CD14-positive monocyte (primary cell): ENCODE measurements around the gene LAS1L. TPM values are rescaled to one million over a fixed set of nuclear protein-coding genes. Genes with fewer than 3 reads are reported as not detected.

Experiments
- DNase-seq, 3 donors: peaks; one replicate each; pipeline ENCODE4 v3.0.0-alpha.2; 2011 to 2022
- H2AFZ ChIP-seq: 2 replicates; pipeline ENCODE4 v1.6.0; 2012; ENCODE audit warnings: mild to moderate bottlenecking, low read depth, low read length, inconsistent platforms; ENCODE audit not compliant: insufficient read depth, poor library complexity, severe bottlenecking
- H3K27ac ChIP-seq, 2 donors: 1 replicate in 1 of 2; 2 replicates in 1 of 2; pipeline ENCODE4 v1.5.1; 2012 to 2013; ENCODE audit warnings: low read length in 2 of 2, control low read depth in 1 of 2, inconsistent platforms in 1 of 2, low read depth in 1 of 2, mild to moderate bottlenecking in 1 of 2
- H3K27me3 ChIP-seq, 2 donors: one replicate each; pipeline versions ENCODE4 v1.6.0 to v1.6.1; 2011 to 2013; ENCODE audit warnings: low read length in 2 of 2; ENCODE audit not compliant: control insufficient read depth in 2 of 2, insufficient read depth in 2 of 2
- H3K36me3 ChIP-seq, 2 donors: replicated peaks in 1 of 2; 1 replicate in 1 of 2; 2 replicates in 1 of 2; pipeline versions ENCODE4 v1.5.1 to v1.6.1; 2012 to 2013; ENCODE audit warnings: low read length in 2 of 2, control low read depth in 1 of 2, inconsistent platforms in 1 of 2, mild to moderate bottlenecking in 1 of 2; ENCODE audit not compliant: insufficient read depth in 2 of 2, control insufficient read depth in 1 of 2
- H3K4me1 ChIP-seq, 2 donors: 1 replicate in 1 of 2; 2 replicates in 1 of 2; pipeline versions ENCODE4 v1.5.1 to v1.6.1; 2012 to 2013; ENCODE audit warnings: low read length in 2 of 2, control low read depth in 1 of 2, inconsistent platforms in 1 of 2, mild to moderate bottlenecking in 1 of 2, moderate library complexity in 1 of 2; ENCODE audit not compliant: insufficient read depth in 2 of 2, control insufficient read depth in 1 of 2
- H3K4me2 ChIP-seq: replicated peaks from 2 replicates; pipeline ENCODE3; 2012; ENCODE audit warnings: low read length, moderate library complexity, mild to moderate bottlenecking; ENCODE audit not compliant: poor library complexity, severe bottlenecking; ENCODE audit errors: extremely low read depth
- H3K4me3 ChIP-seq, 3 experiments: fragments of 200-600 bp in 1 of 3; sonication (generic) in 1 of 3; replicated peaks in 1 of 3; 1 replicate in 2 of 3; 2 replicates in 1 of 3; pipeline ENCODE4 v1.5.1; 2011 to 2013; ENCODE audit warnings: low read length in 3 of 3, mild to moderate bottlenecking in 3 of 3, control low read depth in 2 of 3, low read depth in 2 of 3, inconsistent platforms in 1 of 3, moderate library complexity in 1 of 3
- H3K79me2 ChIP-seq: 2 replicates; pipeline ENCODE4 v1.6.0; 2012; ENCODE audit warnings: mild to moderate bottlenecking, control low read depth, inconsistent platforms, low read length, moderate library complexity; ENCODE audit not compliant: insufficient read depth
- H3K9ac ChIP-seq: 2 replicates; pipeline ENCODE4 v1.6.0; 2017; ENCODE audit warnings: low read length, mild to moderate bottlenecking; ENCODE audit not compliant: insufficient read depth, poor library complexity, severe bottlenecking
- H3K9me3 ChIP-seq, 2 donors: replicated peaks in 1 of 2; 1 replicate in 1 of 2; 2 replicates in 1 of 2; pipeline versions ENCODE4 v1.5.1 to v1.6.1; 2012 to 2013; ENCODE audit warnings: low read length in 2 of 2, control low read depth in 1 of 2; ENCODE audit not compliant: control insufficient read depth in 1 of 2, insufficient read depth in 1 of 2
- H4K20me1 ChIP-seq: 2 replicates; pipeline ENCODE4 v1.6.0; 2012; ENCODE audit warnings: mild to moderate bottlenecking, low read length, control low read depth, moderate library complexity; ENCODE audit not compliant: insufficient read depth
- H3K27ac Mint-ChIP-seq, 7 donors: one replicate each; pipeline ENCODE4 v1.8.0; 2020; ENCODE audit warnings: mild to moderate bottlenecking in 7 of 7, mixed read lengths in 7 of 7, moderate library complexity in 6 of 7, inconsistent platforms in 2 of 7
- H3K27me3 Mint-ChIP-seq, 3 donors: one replicate each; pipeline ENCODE4 v1.8.0; 2021 to 2022; ENCODE audit warnings: low read depth in 3 of 3, mild to moderate bottlenecking in 3 of 3, mixed read lengths in 3 of 3, moderate library complexity in 3 of 3, inconsistent platforms in 1 of 3
- H3K36me3 Mint-ChIP-seq, 2 donors: one replicate each; pipeline ENCODE4 v1.8.0; 2020; ENCODE audit warnings: mixed read lengths in 2 of 2, inconsistent platforms in 1 of 2, mild to moderate bottlenecking in 1 of 2
- H3K4me1 Mint-ChIP-seq: one replicate; pipeline ENCODE4 v1.8.0; 2020; ENCODE audit warnings: mild to moderate bottlenecking, mixed read lengths
- H3K4me3 Mint-ChIP-seq, 2 donors: one replicate each; pipeline ENCODE4 v1.8.0; 2020; ENCODE audit warnings: mild to moderate bottlenecking in 2 of 2, mixed read lengths in 2 of 2, moderate library complexity in 1 of 2
- H3K9me3 Mint-ChIP-seq, 7 donors: one replicate each; pipeline ENCODE4 v1.8.0; 2020 to 2022; ENCODE audit warnings: mixed read lengths in 7 of 7, mild to moderate bottlenecking in 6 of 7, moderate library complexity in 6 of 7, inconsistent platforms in 2 of 7
- WGBS: methylation state at CpG from one replicate; pipeline ENCODE4 v1.1.5; 2013; ENCODE audit warnings: missing lambda C conversion rate; ENCODE audit not compliant: insufficient coverage; 5-methylcytosine and 5-hydroxymethylcytosine counted together
- intact Hi-C, 2 donors: fragments of 100-400 bp; cut with micrococcal nuclease; formaldehyde crosslinking; loops; one replicate each; pipeline versions ENCODE4 v1.15.0 to v1.15.1; 2023
- polyA plus RNA-seq, 3 donors: library from polyadenylated mRNA; depleted of rRNA in 1 of 3; unstranded in 2 of 3; stranded (reverse) in 1 of 3; fragments of 300-500 nt in 2 of 3; fragments of >200 nt in 1 of 3; fragmentation: Illumina TruSeq in 2 of 3; gene quantifications; 1 replicate in 2 of 3; 2 replicates in 1 of 3; pipeline ENCODE4 v1.2.3, GENCODE V29; 2012 to 2021
- TF ChIP-seq, protein P1 (sequence below): fragments of 200-600 bp; IDR thresholded peaks from one replicate; pipeline ENCODE4 v1.8.0; 2022; ENCODE audit warnings: antibody characterized with exemption, mild to moderate bottlenecking

Gene LAS1L
- polyA plus RNA-seq, 3 donors, result 15.9 to 17.1 (median 17.1) TPM

DNA sequence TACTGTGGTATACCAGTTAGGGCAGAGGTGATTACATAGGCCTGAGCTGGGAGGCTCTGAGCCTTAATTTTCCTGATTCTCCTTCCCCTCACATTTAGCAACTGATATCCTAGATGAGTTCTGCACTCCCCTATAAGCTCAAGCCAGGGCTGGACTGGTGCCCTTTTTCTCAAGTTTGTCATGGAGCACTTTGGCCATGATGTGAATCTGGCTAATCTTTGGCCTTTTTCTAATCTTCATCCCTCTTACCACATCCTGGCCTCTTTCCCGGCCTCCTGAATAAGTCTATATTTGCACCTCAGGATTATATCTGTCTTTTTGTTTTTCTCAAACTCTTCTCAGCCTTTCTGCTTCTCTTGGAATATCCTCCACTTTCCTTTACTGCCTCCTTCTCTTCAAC is 10.9 kb upstream of the LAS1L start:
- Histone ChIP-seq H3K4me3 (no peak overlapping the region), H2AFZ (no peak overlapping the region), H3K27me3 (peaks cover 0 to 2% of the 10 kb centered on the region in 2 donors), H4K20me1 (no peaks in the 10 kb centered on the region), H3K9me3 (no peaks in the 10 kb centered on the region), H3K9ac (no peak overlapping the region), H3K4me2 (no peak overlapping the region), H3K79me2 (no peaks in the 10 kb centered on the region), H3K27ac (no peak overlapping the region), H3K36me3 (no peaks in the 10 kb centered on the region), H3K4me1 (no peaks in the 10 kb centered on the region)
- H3K4me1 Mint-ChIP-seq, result no peaks in the 10 kb centered on the region
- peaks cover 0 to 40% (median 2%) of the 10 kb centered on the region in 3 donors for H3K27me3 Mint-ChIP-seq
- intact Hi-C loops, result no loop called here
- no peaks in the 10 kb centered on the region for H3K36me3 Mint-ChIP-seq
- peaks cover 0 to 2% (median 0%) of the 10 kb centered on the region in 7 donors for H3K9me3 Mint-ChIP-seq
- no peak overlapping the region for H3K27ac Mint-ChIP-seq
- no CpG with 5 or more reads among the region's 1 CpG for WGBS
- DNase-seq, result no peak
- TF ChIP-seq, protein P1, sequence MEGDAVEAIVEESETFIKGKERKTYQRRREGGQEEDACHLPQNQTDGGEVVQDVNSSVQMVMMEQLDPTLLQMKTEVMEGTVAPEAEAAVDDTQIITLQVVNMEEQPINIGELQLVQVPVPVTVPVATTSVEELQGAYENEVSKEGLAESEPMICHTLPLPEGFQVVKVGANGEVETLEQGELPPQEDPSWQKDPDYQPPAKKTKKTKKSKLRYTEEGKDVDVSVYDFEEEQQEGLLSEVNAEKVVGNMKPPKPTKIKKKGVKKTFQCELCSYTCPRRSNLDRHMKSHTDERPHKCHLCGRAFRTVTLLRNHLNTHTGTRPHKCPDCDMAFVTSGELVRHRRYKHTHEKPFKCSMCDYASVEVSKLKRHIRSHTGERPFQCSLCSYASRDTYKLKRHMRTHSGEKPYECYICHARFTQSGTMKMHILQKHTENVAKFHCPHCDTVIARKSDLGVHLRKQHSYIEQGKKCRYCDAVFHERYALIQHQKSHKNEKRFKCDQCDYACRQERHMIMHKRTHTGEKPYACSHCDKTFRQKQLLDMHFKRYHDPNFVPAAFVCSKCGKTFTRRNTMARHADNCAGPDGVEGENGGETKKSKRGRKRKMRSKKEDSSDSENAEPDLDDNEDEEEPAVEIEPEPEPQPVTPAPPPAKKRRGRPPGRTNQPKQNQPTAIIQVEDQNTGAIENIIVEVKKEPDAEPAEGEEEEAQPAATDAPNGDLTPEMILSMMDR, result no peak
- H3K4me3 Mint-ChIP-seq, result no peak overlapping the region

DNA sequence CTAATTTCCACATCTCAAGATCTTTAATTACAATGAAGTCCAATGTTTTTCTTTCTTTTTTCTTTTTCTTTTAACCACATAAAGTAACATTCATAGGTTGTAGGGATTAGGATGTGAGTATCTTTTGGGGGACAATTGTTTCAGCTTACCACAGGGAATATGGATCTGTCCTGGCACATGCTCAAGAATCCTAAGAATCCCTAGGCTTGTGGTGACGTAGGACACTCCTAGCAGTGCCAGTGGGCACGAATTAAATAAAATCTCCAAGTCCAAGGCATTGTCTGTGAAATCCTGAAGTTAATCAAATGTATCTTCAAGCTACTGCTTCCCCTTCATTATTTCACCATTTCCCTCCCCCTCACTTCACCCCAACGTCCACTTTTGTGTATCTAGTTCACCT is 2.6 kb upstream of the LAS1L start:
- peaks cover 13 to 15% of the 10 kb centered on the region in 2 donors for H3K4me1 ChIP-seq
- Mint-ChIP-seq H3K27ac (no peak overlapping the region), H3K9me3 (peaks cover 0 to 6% (median 2%) of the 10 kb centered on the region in 7 donors), H3K27me3 (peaks cover 0 to 28% (median 0%) of the 10 kb centered on the region in 3 donors), H3K4me3 (no peak overlapping the region), H3K36me3 (peaks cover 0 to 5% of the 10 kb centered on the region in 2 donors), H3K4me1 (peaks cover 13% of the 10 kb centered on the region)
- intact Hi-C loops, result loop anchor here in 1 of 2 donors (10.0 kb wide), 1 partner anchor 1782 kb away; a partner anchor contains a TSS
- DNase-seq, result no peak
- no peak overlapping the region for H3K9ac ChIP-seq
- no peaks in the 10 kb centered on the region for H3K9me3 ChIP-seq
- TF ChIP-seq, protein P1, result no peak
- no peak overlapping the region for H2AFZ ChIP-seq
- no peaks in the 10 kb centered on the region for H4K20me1 ChIP-seq
- peaks cover 0 to 5% of the 10 kb centered on the region in 2 donors for H3K36me3 ChIP-seq
- H3K27ac ChIP-seq, result no peak overlapping the region
- no peak overlapping the region for H3K4me3 ChIP-seq
- no CpG with 5 or more reads among the region's 3 CpGs for WGBS
- H3K79me2 ChIP-seq, result peaks cover 20% of the 10 kb centered on the region
- H3K27me3 ChIP-seq, result no peaks in the 10 kb centered on the region
- H3K4me2 ChIP-seq, result no peak overlapping the region
